Caco-2 (cell line): ENCODE results near the gene BMERB1. TPM values are rescaled to one million over a fixed set of nuclear protein-coding genes. Genes with fewer than 3 reads are reported as not detected.
"Not testable (repeated sequence)": the region's sequence is repeated elsewhere in the genome, so short reads cannot be mapped to it uniquely, and the experiment has no call there.

Experiments used
- BruUV-seq: library from RNA; stranded (reverse); fragments of 400-500 nt; replicated peaks from 2 replicates; lab custom pipeline; 2021; lab: Mats Ljungman, UMichigan
- CTCF ChIA-PET: fragments of 300-600 bp; sonication (Branson Sonifier 250); formaldehyde crosslinking; loops from one replicate; lab custom pipeline; 2022; ENCODE audit warnings: antibody characterized with exemption; lab: Charles Lee
- POLR2A ChIA-PET: fragments of 300-600 bp; sonication (Branson Sonifier 250); formaldehyde crosslinking; loops from one replicate; lab custom pipeline; 2022; ENCODE audit warnings: antibody characterized with exemption; lab: Charles Lee
- DNase-seq, 2 experiments: peaks; one replicate each; pipeline versions ENCODE4 v3.0.0 to v3.0.0-alpha.2; 2020 to 2022
- H3K27me3 ChIP-seq: replicated peaks from 2 replicates; pipeline ENCODE4 v1.6.0; 2011; ENCODE audit warnings: low read length; ENCODE audit not compliant: control insufficient read depth, insufficient read depth
- H3K36me3 ChIP-seq: 2 replicates; pipeline ENCODE4 v1.5.1; 2011; ENCODE audit warnings: low read length; ENCODE audit not compliant: control insufficient read depth, insufficient read depth
- H3K4me1 ChIP-seq: fragments of 250-450 bp; sonication (Bioruptor Pico); 2 replicates; pipeline ENCODE4 v1.5.1; 2020; ENCODE audit warnings: mild to moderate bottlenecking
- H3K4me3 ChIP-seq: 2 replicates; pipeline ENCODE4 v1.5.1; 2011; ENCODE audit warnings: low read depth, mild to moderate bottlenecking, control low read depth, low read length
- H3K9me3 ChIP-seq: fragments of 250-450 bp; sonication (Bioruptor Pico); 2 replicates; pipeline ENCODE4 v1.5.1; 2020; ENCODE audit warnings: mild to moderate bottlenecking, moderate library complexity
- H3K27ac Mint-ChIP-seq: one replicate; pipeline ENCODE4 v1.8.0; 2022; ENCODE audit warnings: mixed read lengths; ENCODE audit not compliant: unreplicated experiment
- H3K27me3 Mint-ChIP-seq: one replicate; pipeline ENCODE4 v1.8.0; 2022; ENCODE audit warnings: mixed read lengths; ENCODE audit not compliant: insufficient read depth, unreplicated experiment
- H3K36me3 Mint-ChIP-seq: one replicate; pipeline ENCODE4 v1.8.0; 2022; ENCODE audit warnings: mild to moderate bottlenecking, mixed read lengths; ENCODE audit not compliant: insufficient read depth, unreplicated experiment
- H3K4me1 Mint-ChIP-seq: one replicate; pipeline ENCODE4 v1.8.0; 2022; ENCODE audit warnings: low read depth, mixed read lengths; ENCODE audit not compliant: unreplicated experiment
- H3K4me3 Mint-ChIP-seq: one replicate; pipeline ENCODE4 v1.8.0; 2022; ENCODE audit warnings: mild to moderate bottlenecking, moderate library complexity, mixed read lengths; ENCODE audit not compliant: unreplicated experiment
- H3K9me3 Mint-ChIP-seq: one replicate; pipeline ENCODE4 v1.8.0; 2022; ENCODE audit warnings: mixed read lengths; ENCODE audit not compliant: unreplicated experiment
- intact Hi-C: fragments of 100-400 bp; cut with micrococcal nuclease; formaldehyde crosslinking; loops from one replicate; pipeline ENCODE4 v1.10.0; 2022; ENCODE audit not compliant: unreplicated experiment
- total RNA-seq: library from RNA; stranded (reverse); gene quantifications from 2 replicates; pipeline ENCODE4 v1.2.3, GENCODE V29; 2022
- TF ChIP-seq, protein P1 (sequence below), 2 experiments: fragments of 200-600 bp in 1 of 2; IDR thresholded peaks; 1 replicate in 1 of 2; 2 replicates in 1 of 2; pipeline versions ENCODE4 v1.5.1 to v1.8.0; 2011 to 2022; ENCODE audit warnings: antibody characterized with exemption in 1 of 2, control low read depth in 1 of 2, inconsistent platforms in 1 of 2, low read depth in 1 of 2, low read length in 1 of 2, mild to moderate bottlenecking in 1 of 2, moderate library complexity in 1 of 2; ENCODE audit not compliant: insufficient read depth in 1 of 2, severe bottlenecking in 1 of 2, unreplicated experiment in 1 of 2

Gene BMERB1
- total RNA-seq, 1 experiment from 2014 or later: not detected

DNA sequence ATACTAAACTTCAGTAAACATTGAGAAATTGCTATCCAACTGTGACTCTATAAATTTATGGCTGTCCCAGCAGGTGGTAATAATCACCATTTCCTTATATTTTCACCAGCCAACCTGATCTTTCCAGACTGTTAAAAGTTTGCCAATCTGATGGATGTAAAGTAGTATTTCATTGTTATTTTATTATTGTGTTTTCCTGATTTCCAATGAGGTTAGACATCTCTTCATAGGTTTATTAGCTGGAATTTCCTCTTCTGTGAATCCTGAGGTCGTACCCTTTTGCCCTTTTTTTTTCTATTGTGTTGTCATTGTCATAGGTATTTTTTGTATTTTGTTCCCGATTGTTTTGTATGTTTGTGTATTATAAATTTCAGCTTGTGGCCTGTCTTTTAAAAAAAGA, 31.7 kb downstream of the BMERB1 start:
- H3K36me3 ChIP-seq: no peaks in the 10 kb centered on the region
- H3K27ac Mint-ChIP-seq: no peak overlapping the region
- no peaks in the 10 kb centered on the region for H3K27me3 ChIP-seq
- H3K9me3 Mint-ChIP-seq: no peaks in the 10 kb centered on the region
- DNase-seq: no peak
- no peaks in the 10 kb centered on the region for H3K9me3 ChIP-seq
- intact Hi-C loops: no loop called here
- TF ChIP-seq, protein P1, sequence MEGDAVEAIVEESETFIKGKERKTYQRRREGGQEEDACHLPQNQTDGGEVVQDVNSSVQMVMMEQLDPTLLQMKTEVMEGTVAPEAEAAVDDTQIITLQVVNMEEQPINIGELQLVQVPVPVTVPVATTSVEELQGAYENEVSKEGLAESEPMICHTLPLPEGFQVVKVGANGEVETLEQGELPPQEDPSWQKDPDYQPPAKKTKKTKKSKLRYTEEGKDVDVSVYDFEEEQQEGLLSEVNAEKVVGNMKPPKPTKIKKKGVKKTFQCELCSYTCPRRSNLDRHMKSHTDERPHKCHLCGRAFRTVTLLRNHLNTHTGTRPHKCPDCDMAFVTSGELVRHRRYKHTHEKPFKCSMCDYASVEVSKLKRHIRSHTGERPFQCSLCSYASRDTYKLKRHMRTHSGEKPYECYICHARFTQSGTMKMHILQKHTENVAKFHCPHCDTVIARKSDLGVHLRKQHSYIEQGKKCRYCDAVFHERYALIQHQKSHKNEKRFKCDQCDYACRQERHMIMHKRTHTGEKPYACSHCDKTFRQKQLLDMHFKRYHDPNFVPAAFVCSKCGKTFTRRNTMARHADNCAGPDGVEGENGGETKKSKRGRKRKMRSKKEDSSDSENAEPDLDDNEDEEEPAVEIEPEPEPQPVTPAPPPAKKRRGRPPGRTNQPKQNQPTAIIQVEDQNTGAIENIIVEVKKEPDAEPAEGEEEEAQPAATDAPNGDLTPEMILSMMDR (IDR thresholded peaks at IDR 0.05; ENCODE audit: insufficient read depth in 1 of 2, low read depth in 1 of 2, low read length in 1 of 2, severe bottlenecking in 1 of 2, unreplicated experiment in 1 of 2): no peak
- H3K4me3 ChIP-seq: no peak overlapping the region
- H3K4me3 Mint-ChIP-seq: no peak overlapping the region
- H3K36me3 Mint-ChIP-seq: no peaks in the 10 kb centered on the region
- POLR2A ChIA-PET: no interaction called here
- H3K4me1 Mint-ChIP-seq: peaks cover 6% of the 10 kb centered on the region
- no TSS peak for BruUV-seq
- H3K27me3 Mint-ChIP-seq: no peaks in the 10 kb centered on the region
- H3K4me1 ChIP-seq: no peaks in the 10 kb centered on the region
- CTCF ChIA-PET: interaction anchor here (0.7 kb wide), 1 partner anchor 41 kb away, joined by 3 read pairs; no protein-coding TSS in a partner anchor

DNA sequence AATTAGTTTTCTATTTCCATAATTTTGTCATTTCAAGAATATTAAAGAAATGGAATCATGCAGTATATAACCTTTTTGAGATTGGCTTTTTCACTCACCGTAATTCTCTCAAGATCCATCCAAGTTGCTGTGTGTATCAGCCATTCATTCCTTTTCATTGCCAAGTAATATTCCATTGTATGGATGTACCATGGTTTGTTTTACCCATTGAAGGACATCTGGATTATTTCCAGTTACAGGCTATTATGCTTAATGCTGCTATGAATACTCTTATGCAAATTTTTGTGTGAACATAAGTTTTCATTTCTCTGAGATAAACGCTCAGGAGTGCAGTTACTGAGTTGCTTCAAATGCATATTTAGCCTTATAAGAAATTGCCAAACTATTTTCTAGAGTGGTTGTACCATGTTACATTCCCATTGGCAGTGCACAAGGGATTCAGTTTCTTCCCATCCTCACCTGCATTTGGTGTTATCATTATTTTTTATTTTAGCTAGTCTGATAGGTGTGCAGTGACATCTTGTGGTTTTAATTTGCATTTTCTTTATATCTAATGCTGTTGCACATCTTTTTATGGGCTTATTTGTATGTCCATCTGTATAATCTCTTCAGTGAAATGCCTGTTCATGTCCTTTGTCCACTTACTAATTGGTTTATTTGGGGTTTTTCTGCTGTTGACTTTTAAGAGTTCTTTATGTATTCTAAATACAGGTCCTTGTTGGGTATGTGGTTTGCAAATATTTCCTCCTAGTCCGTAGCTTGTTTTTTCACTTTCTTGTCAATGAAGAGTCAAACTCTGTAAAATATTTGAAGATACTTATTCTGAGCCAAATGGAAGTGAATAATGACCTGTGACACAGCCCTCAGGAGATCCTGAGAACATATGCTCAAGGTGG, 32.7 kb downstream of the BMERB1 start:
- no peaks in the 10 kb centered on the region for H3K36me3 ChIP-seq
- Mint-ChIP-seq H3K27ac (no peak overlapping the region), H3K4me3 (no peak overlapping the region), H3K9me3 (no peaks in the 10 kb centered on the region), H3K4me1 (peaks cover 6% of the 10 kb centered on the region), H3K27me3 (no peaks in the 10 kb centered on the region), H3K36me3 (no peaks in the 10 kb centered on the region)
- ChIA-PET CTCF (interaction anchor here (0.7 kb wide), 1 partner anchor 40 kb away, joined by 3 read pairs; no protein-coding TSS in a partner anchor), POLR2A (no interaction called here)
- H3K4me1 ChIP-seq: no peaks in the 10 kb centered on the region
- intact Hi-C loops: no loop called here
- no TSS peak for BruUV-seq
- DNase-seq: no peak
- TF ChIP-seq, protein P1 (IDR thresholded peaks at IDR 0.05; ENCODE audit: insufficient read depth in 1 of 2, low read depth in 1 of 2, low read length in 1 of 2, severe bottlenecking in 1 of 2, unreplicated experiment in 1 of 2): peak; percentile 9 to 30
- H3K4me3 ChIP-seq: no peak overlapping the region
- H3K27me3 ChIP-seq: no peaks in the 10 kb centered on the region
- no peaks in the 10 kb centered on the region for H3K9me3 ChIP-seq

DNA sequence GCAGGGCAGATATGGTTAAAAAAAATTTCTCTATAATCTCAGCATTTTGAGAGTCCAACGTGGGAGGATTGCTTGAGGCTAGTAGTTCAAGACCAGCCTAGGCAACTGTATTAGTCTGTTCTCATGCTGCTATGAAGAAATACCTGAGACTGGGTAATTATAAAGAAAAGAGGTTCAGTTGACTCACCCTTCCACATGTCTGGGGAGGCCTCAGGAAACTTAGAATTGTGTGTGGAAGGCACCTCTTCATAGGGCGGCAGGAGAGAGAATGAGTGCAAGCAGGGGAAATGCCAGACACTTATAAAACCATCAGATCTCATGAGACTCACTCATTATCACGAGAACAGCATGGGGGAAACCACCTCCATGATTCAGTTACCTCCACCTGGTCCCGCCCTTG, 42.6 kb downstream of the BMERB1 start:
- H3K9me3 ChIP-seq, H3K4me1 Mint-ChIP-seq, H3K9me3 Mint-ChIP-seq, intact Hi-C loops, POLR2A ChIA-PET, H3K36me3 Mint-ChIP-seq, BruUV-seq, H3K4me1 ChIP-seq, H3K4me3 ChIP-seq, H3K4me3 Mint-ChIP-seq, DNase-seq, H3K27me3 Mint-ChIP-seq, H3K27me3 ChIP-seq, H3K36me3 ChIP-seq, CTCF ChIA-PET, H3K27ac Mint-ChIP-seq: not testable (repeated sequence)
